ENCODE measurements around the gene ATG14. TPM values are rescaled to one million over a fixed set of nuclear protein-coding genes. Genes with fewer than 3 reads are reported as not detected.
"Not testable (repeated sequence)": the region's sequence is repeated elsewhere in the genome, so short reads cannot be mapped to it uniquely, and the experiment has no call there.

The ATG14 gene
- polyA plus RNA-seq, 3 donors = 16.0 to 24.7 (median 23.6) TPM

DNA sequence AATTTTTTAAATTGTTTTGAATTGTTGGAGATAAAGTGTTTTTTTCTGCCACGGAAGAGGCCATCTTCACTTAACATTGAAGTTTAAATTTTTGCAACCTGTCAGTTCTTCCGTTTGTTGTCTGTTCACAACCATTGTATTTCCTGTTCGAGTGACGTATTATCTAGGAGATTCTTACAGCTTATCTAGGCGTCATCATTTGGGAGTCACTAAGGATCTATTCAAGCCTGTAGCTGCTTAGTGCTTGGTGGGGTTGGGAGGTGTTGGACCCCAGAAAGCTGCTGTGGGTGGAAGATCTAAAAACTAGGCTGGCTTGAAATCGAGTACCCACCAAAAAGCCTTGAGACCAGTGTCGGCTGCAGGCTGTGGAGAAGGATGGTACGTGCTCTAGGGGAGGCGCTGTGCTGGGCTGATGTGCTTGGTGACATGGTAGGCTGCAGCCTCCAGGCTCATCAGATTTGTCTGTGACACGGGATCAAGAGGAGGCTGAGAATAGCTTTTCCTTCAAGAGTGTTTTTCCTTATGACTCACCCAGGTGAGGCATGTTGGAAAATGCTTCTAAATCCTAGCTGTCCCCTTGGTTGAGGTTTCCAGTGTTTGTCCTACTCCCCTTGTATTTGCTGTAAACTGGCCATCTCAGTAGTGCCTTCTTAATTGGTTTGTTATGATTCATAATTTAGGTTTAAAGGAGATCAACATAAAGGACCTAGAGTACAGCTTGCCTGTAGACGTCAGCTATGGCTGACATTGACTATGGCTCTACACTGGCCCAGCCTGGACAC, 57.8 kb downstream of the ATG14 start:
- DNase-seq = no peak

DNA sequence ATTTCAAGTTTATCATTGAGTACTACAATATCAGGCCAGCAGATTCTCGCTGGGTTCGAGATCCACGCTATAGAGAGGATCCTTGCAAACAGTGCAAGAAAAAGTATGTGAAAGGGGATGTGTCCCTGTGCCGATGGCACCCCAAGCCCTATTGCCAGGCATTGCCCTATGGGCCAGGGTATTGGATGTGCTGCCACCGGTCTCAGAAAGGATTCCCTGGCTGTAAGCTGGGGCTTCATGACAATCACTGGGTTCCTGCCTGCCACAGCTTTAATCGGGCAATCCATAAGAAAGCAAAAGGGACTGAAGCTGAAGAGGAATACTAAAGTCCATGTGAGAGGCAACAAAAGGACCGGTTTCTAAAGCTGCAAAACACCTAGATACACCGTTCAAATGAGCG, 59.4 kb downstream of the ATG14 start:
- no peak for DNase-seq

DNA sequence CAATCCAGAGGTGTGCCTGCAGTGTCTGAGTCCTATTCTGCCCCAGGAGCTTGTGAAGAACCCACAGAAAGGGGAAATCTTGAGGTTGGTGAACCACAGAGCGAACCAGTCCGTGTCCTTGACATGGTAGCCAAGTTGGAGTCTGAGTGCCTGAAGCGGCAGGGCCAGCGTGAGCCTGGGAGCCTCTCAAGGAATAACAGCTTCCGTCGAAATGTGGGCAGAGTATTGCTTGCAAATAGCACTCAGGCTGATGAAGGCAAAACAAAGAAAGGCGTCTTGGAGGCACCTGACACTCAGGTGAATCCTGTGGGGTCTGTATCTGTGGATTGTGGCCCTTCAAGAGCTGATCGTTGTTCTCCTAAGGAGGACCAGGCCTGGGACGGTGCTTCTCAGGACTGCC, 60.5 kb downstream of the ATG14 start:
- no peak for DNase-seq

DNA sequence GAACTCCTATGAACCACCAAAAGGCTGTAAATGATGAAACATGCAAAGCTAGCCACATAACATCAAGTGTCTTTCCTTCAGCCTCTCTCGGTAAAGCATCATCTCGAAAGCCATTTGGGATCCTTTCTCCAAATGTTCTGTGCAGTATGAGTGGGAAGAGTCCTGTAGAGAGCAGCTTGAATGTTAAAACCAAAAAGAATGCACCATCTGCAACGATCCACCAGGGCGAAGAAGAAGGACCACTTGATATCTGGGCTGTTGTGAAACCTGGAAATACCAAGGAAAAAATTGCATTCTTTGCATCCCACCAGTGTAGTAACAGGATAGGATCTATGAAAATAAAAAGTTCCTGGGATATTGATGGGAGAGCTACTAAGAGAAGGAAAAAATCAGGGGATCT, 61.2 kb downstream of the ATG14 start:
- no peak for DNase-seq

DNA sequence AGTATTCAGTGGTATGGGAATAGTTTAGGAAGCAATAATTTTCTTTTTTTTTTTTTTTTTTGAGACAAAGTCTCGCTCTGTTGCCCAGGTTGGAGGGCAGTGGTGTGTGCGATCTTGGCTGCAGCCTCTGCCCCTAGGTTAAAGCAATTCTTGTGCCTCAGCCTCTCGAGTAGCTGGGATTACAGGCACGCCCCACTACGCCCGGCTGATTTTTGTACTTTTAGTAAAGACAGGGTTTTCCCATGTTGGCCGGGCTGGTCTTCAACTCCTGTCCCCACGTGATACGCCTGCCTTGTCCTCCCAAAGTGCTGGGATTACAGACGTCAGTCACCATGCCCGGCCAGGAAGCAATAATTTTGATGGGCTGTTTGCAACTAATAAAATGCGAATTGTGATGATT, 62.1 kb downstream of the ATG14 start:
- DNase-seq = peak; percentile 54

DNA sequence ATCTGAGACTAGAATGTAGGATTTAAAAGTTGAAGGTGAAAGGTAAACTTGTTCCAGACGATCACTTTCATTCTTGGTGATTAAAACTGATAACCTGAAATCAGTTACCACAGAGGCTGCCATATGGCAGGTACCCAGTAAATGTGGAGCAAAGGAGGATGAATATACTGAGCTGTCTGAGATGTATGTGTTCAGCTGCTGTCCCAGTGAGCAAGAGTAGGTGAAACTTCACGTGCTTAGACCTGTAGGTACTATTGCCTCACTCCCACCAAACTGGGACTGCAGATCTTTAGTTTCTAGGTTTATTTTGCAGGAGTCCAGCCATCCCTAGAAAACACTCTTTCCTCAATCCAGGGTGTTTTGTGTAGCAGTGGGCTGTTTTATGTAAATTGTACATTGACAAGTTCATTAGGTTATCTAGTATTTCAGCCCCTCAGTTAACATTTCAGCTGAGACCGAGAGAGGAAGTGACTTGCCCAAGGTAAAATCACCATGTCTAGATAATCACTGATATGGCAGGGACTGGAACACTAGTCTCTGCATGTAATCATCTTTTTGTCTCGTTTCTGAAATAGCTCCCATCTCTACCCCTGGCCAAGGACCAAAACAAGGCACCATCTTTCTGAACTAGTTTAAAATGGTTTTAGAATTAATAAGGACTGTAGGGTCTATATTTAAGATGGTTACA, 62.7 kb downstream of the ATG14 start:
- no peak for DNase-seq

DNA sequence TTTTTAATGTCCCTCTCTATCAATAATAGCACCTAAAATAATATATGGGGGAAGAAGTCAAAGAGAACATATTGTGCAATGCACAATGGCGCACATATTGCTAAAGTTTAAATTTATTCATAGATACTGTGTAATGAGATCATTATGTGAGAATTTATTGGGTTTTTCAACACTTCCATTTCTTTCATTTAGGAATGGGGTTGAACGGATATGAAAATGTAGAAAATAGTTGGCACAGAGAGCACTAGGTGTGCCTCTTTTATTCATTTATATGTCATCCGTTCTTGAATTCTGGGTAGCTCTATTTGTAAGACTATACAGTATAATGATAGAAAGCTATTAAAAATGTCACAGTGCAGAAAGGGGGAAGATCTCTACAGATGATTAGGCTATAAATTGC, 63.9 kb downstream of the ATG14 start:
- DNase-seq = no peak

DNA sequence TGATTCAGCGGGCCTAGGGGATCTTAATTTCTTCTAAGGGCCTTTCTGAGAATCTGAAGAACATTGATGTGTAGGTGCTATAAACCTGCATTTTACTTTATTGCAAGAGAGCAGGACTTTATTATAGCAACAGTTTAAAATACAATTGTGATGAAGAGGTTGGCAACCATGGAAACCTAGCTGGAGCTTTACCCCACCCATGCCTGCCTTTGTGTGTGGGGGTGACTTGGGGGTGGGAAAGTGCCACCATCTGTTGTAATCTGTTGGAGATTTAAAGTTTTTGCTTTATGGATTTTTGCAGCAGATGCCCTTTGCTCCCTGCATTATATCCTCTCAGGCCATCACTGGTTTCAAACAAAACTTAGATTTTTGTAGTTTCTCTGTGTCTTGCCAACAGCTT, 64.6 kb downstream of the ATG14 start:
- no peak for DNase-seq

DNA sequence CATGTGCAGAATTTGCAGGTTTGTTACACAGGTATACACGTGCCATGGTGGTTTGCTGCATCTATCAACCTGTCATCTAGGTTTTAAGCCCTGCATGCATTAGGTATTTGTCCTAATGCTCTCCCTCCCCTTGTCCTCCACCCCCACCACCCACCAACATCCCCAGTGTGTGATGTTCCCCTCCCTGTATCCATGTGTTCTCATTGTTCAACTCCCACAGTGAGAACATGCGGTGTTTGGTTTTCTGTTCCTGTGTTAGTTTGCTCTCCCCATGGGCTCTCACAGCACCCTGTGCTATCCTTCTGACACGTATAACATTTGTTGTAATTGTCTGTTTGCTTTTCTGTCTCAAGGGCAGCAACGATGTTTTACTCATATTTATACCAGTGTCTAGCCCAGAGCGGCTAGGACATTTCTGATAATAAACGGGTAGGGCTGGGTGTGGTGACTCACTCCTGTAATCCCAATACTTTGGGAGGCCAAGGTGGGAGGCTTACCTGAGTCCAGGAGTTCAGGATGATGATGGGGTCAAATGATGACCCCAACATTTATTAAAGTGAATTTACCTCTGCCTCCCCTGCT, 67.0 kb downstream of the ATG14 start:
- not testable (repeated sequence) for DNase-seq

DNA sequence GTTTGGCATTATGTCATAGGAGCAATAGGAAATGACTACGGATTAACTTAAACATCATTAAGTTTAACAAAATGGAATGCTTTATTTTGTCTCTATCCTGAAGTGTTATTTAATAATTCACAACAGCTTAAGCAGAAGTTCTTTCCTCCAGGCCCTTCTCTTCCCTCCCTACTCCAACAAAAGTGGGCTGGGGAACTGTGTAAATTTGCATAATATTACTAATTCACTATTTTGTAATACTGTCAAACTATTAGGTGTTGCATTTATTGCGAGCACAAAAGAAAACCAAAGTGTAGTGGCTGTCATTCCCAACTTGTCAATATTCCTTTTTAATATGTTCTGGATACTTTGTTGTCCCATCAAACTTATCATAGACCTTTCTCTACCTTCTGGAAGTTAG, 69.8 kb downstream of the ATG14 start:
- no peak for DNase-seq

DNA sequence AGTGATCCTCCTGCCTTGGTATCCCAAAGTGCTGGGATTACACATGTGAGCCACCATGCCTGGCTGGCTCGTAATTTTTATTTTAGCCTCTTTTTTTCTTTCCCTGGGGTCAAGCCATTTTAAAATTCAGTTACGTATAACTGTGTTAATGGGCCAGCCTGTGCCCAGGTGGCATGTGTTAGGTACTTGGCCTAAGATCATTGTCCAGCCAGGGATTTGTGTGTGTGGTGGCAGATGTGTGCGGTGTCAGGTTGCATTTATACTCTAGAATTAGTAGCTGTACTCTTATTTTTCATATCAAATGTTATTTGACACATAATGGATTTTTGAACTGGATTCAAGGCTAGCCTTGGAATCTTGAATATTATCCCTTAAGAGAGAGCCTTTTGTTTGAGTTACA, 71.1 kb downstream of the ATG14 start:
- DNase-seq = no peak

DNA sequence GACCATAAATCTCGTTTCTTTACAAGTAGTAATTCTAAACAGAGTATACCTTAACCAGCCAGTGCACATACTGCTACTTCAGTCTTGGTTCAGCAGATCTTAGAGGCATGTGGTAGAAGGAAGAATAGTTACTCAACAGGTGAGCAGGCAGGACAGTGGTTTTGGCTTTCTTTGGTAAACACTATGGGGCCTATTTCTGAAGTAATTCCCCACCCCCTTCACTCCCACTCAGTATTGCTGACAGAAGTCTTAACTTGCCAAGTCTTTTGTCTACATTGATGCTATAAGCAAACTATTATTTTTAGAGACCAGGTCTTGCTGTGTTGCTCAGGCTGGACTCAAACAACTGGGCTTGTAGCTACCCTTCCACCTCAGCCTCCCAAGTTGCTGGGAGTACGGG, 71.9 kb downstream of the ATG14 start:
- no peak for DNase-seq

DNA sequence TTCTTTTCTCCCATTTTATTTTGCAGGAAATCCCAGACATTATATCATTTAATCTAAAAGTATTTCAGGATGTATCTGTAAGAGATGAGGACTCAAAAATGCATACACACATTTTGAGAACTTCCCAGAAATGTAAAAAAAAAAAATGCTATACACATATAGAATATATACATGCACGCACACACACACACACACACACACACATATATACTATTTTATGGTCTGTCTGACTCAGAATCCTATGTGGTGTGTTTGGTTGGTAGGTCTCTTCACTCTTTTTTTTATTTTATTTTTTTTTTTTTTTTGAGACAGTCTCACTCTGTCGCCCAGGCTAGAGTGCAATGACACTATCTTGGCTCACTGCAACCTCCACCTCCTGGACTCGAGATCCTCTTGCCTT, 74.9 kb downstream of the ATG14 start:
- no peak for DNase-seq

DNA sequence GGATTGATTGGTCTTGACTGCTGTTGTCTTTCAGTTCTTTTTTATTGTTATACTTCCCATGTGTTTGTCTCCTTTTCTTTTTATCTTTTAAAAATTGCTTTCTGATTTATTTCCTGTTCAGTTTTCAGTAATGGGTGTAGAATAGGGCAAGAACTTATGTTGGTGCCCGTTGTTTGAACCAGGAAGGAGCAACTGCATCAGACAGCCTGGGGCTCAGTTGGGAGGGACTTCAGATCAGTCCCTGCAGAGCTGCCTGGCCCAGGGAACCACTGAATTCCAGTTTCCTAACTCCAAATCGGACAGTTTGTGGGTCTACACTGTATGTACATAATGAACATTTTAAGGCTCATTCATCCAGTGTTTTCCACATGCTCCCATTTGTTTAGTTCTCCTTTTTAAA, 75.5 kb downstream of the ATG14 start:
- no peak for DNase-seq

DNA sequence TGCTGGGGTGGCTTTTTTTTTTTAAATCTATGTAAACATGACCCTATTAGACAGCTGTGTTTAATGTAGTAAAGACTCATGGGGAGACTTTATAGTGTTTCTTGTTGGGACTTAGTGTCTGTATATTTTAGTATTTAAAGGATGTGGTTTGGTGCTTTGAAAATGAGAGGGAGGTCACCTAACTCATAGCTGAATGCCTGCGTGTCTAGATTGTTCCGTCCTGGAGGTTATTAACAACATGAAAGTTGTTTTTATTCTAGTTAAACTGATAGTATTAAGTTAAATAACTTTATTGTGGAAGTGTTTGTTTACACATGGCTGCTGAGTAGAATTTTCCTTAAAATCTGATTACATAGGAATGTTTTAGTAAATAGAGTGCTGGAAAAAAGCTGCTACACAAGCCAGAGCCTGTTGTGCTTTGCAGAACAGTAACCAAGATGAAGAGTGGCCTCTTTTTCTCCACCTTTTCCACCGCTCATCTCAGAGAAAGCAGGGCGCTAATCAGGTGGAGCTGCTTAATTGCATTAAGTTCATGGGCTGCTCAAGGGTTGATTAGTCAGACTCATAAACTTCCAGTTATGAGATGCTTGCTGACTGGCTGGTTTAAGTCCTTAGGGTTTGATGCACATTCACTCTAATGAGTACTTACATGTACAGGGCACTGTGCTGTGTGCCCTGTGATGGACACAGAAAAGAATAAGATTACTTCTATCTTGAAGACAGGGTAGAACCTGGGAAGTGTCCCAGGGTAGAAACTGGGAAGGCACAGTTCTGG, 77.7 kb downstream of the ATG14 start:
- no peak for DNase-seq

DNA sequence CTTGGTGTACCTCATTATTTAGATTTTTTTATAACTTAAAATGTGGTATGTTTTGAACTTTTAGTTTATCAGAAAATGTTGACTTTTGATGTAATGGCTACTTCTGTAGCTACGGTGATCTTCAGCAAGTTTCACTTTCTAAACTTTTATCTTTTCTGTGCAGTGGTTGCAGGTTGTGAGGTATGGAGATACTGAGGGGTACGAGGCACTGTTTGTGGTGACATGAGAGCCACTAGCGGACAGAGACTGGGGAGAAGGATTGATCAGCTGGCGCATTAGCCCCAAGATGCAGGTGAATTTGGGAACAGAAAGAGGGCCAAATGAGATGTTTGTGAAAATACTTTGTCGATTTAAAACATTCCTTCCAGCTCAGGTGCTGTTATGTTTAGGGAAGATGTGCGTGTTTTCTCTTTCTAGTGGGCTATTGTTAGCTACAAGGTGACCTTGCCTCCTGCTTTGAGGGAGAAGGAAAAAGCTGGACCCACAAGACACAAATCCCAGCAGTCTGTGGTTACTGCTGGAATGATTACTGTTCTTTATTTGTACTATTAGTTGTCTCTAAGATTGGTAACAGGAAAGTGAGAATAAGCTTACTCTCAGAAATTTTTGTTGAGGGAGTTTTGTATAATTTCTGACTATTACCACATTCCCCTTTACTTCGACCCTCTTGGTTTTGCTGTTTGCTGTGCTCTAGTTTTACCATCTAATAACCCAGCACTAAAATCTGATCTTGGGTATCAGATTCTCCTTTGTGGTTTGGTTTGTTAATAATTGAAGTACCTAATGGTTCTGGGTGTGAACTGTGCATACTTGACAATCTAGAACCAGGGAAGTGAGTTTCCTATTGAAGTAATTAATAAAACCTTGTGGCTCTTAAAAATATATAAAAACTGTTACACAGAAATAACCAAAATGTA, 78.7 kb downstream of the ATG14 start:
- DNase-seq = no peak

DNA sequence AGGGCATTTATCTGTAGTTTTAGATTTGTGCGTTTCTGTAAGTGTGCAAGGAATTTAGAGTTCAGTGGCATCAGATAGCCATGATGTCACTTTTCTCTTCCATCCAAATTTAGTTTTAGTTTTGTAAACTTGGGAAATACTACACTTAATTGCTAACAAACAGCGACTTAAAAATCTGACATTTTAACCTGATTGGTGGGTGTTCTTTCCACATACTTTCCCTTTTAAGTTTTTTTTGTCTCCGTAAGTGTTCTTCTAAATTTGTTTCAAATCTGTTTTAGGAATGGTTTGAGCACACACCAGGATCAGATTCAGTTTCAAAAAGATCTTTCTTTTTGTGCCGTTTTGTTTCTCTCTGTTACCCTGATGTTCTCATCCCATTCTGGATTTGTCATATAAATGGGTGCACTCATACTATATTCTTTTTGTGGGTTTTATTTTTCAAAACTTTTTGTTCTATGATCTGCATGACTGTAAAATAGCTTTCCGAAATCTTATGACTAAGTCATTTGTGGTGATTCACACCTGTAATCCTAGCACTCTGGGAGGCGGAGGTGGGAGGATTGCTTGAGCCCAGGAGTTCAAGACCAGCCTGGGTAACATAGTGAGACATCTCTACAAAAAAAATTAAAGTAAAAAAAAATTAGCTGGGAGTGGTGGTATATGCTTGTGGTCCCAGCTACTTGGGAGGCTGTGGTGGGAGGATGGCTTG, 81.5 kb downstream of the ATG14 start:
- DNase-seq = no peak

DNA sequence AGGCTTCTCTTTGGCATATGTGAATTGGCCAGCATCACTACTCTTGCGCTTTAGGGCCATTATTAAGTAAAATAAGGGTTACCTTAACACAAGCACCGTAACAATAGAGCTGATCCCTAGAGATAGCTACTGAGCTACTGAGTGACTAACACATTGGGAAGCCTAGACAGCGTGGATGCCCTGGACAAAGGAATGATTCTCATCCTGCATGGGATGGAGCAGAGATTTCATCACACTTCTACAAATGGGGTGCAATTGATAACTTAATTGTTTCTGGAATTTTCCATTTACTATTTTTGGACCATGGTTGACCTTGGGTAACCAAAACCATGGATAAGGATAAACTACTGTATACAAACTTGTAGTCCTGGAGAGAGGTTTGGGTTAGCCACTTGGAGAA, 83.3 kb downstream of the ATG14 start:
- DNase-seq = no peak

DNA sequence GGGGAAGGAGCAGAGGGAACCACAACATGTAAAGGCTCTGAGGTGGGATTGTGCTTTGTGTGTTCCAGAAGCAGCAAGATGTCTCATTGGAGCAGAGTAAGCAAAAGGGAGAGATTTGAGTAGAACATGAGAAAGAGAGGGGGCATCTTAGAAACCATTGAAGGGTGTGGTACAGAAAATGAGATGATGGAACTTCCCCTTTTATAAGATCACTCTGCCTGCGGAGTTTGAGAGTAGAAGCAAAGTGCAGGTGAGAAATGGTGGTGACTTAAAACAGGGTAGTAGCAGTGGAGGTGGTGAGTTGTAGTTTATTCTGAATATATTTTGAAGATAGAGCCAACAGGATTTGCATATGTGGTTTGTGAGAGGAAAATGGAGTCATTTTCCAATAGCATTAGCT, 84.5 kb downstream of the ATG14 start:
- no peak for DNase-seq

DNA sequence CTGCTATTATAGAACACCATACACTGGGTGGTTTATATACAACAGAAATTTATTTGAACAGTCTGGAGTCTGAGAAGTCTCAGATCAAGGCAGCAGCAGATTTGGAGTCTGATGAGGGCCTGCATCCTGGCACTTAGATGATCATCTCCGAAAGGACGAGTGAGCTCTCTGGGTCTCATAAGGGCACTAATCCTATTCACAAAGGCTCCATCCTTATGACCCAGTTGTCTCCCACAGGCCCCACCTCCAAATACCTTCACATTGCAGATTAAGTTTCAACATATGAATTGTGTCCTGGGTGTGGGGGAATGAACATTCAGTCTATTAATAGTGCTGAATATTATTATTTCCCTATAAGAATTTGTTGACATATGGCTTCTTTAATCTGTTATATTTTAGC, 86.8 kb downstream of the ATG14 start:
- DNase-seq = no peak

DNA sequence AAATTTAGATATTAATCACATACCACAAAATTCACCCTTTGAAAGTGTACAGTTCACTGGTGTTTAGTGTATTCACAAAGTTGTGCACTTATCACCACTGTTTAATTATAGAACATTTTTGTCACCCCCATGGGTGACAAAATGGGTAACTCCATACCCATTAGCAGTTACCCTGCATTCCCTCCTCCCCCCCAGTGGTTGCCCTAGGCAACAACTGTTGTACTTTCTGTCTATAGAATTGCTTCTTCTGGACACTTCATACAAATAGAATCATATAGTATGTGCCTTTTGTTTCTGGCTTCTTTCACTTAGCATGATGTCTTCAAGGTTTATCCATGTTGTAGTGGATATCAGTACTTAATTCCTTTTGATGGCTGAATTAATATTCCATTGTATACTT, 87.7 kb downstream of the ATG14 start:
- DNase-seq = no peak
